SK-N-SH (cell line): Measurements from ENCODE around the gene RNU6-9. TPM values are rescaled to one million over a fixed set of nuclear protein-coding genes. Genes with fewer than 3 reads are reported as not detected.

Experiments
- CTCF ChIA-PET: fragments of 300-600, 350-600 bp; formaldehyde crosslinking; extraction: SDS; loops from one replicate; lab custom pipeline; 2021; lab: Yijun Ruan, JAX
- POLR2A ChIA-PET: fragments of 350-600 bp; sonication (Branson Sonifier 250); formaldehyde crosslinking; extraction: SDS; loops from one replicate; lab custom pipeline; 2020; ENCODE audit warnings: antibody characterized with exemption, inconsistent platforms; lab: Yijun Ruan, JAX
- DNase-seq: peaks from one replicate; pipeline ENCODE4 v3.0.0; 2012
- H2AFZ ChIP-seq: fragments of 200-600 bp; sonication (generic); 2 replicates; pipeline ENCODE4 v1.8.1; 2016; ENCODE audit warnings: antibody characterized with exemption, mild to moderate bottlenecking, low read depth
- H3F3A ChIP-seq: fragments of 200-600 bp; sonication (generic); replicated peaks from 2 replicates; pipeline ENCODE3; 2016; ENCODE audit warnings: antibody characterized with exemption, mild to moderate bottlenecking; ENCODE audit not compliant: insufficient read depth
- H3K27ac ChIP-seq, 2 experiments: fragments of 200-500 bp in 1 of 2; fragments of 200-600 bp in 1 of 2; sonication (Bioruptor generic) in 1 of 2; sonication (generic), shearing (Covaris generic) in 1 of 2; 2 replicates each; pipeline versions ENCODE4 v1.5.1 to v1.6.1; 2014 to 2016; ENCODE audit warnings: low read depth in 2 of 2, inconsistent platforms in 1 of 2, low read length in 1 of 2, mild to moderate bottlenecking in 1 of 2, mixed read lengths in 1 of 2
- H3K27me3 ChIP-seq: fragments of 200-600 bp; sonication (generic), shearing (Covaris generic); 2 replicates; pipeline ENCODE4 v1.6.1; 2016; ENCODE audit warnings: mixed run types; ENCODE audit not compliant: insufficient read depth
- H3K36me3 ChIP-seq, 2 experiments: fragments of 200-500 bp in 1 of 2; fragments of 200-600 bp in 1 of 2; sonication (Bioruptor generic) in 1 of 2; sonication (generic) in 1 of 2; replicated peaks in 1 of 2; 2 replicates each; pipeline versions ENCODE3 to v1.5.1; 2014 to 2016; ENCODE audit warnings: low read length in 1 of 2, mild to moderate bottlenecking in 1 of 2; ENCODE audit not compliant: insufficient read depth in 2 of 2, control insufficient read depth in 1 of 2
- H3K4me1 ChIP-seq, 2 experiments: fragments of 200-500 bp in 1 of 2; fragments of 200-600 bp in 1 of 2; sonication (Bioruptor generic) in 1 of 2; sonication (generic), shearing (Covaris generic) in 1 of 2; 2 replicates each; pipeline versions ENCODE4 v1.5.1 to v1.6.1; 2014 to 2016; ENCODE audit warnings: low read depth in 1 of 2, low read length in 1 of 2, mixed run types in 1 of 2; ENCODE audit not compliant: insufficient read depth in 2 of 2, control insufficient read depth in 1 of 2
- H3K4me2 ChIP-seq: fragments of 200-600 bp; sonication (generic), shearing (Covaris generic); 2 replicates; pipeline ENCODE4 v1.6.1; 2017; ENCODE audit warnings: mixed run types
- H3K4me3 ChIP-seq, 2 experiments: fragments of 200-500 bp in 1 of 2; fragments of 200-600 bp in 1 of 2; sonication (Bioruptor generic) in 1 of 2; sonication (generic), shearing (Covaris generic) in 1 of 2; 2 replicates each; pipeline versions ENCODE4 v1.5.1 to v1.8.1; 2014 to 2016; ENCODE audit warnings: low read depth in 2 of 2, inconsistent platforms in 1 of 2, low read length in 1 of 2, mild to moderate bottlenecking in 1 of 2, mixed read lengths in 1 of 2, moderate library complexity in 1 of 2
- H3K79me2 ChIP-seq: fragments of 200-600 bp; sonication (generic); 2 replicates; pipeline ENCODE4 v1.8.1; 2017; ENCODE audit warnings: mild to moderate bottlenecking; ENCODE audit not compliant: insufficient read depth
- H3K9ac ChIP-seq: fragments of 200-600 bp; sonication (generic); 2 replicates; pipeline ENCODE4 v1.6.1; 2017; ENCODE audit warnings: mixed run types
- H3K9me2 ChIP-seq: fragments of 200-600 bp; sonication (generic); 2 replicates; pipeline ENCODE4 v1.6.1; 2017; ENCODE audit warnings: mixed run types
- H3K9me3 ChIP-seq: fragments of 200-600 bp; sonication (generic); 2 replicates; pipeline ENCODE4 v1.6.1; 2017; ENCODE audit warnings: mixed run types, mild to moderate bottlenecking, moderate library complexity
- H4K20me1 ChIP-seq: fragments of 200-600 bp; sonication (generic); 2 replicates; pipeline ENCODE4 v1.6.1; 2017; ENCODE audit warnings: mild to moderate bottlenecking, mixed run types; ENCODE audit not compliant: insufficient read depth
- CHD2 ChIP-seq: fragments of 150-350 bp; IDR thresholded peaks from 2 replicates; pipeline ENCODE4 v1.6.1; 2018; ENCODE audit warnings: low read length; ENCODE audit not compliant: partially characterized antibody
- FOSL2 ChIP-seq: IDR thresholded peaks from 2 replicates; pipeline ENCODE4 v1.4.0; 2012; ENCODE audit warnings: low read depth, mild to moderate bottlenecking, moderate library complexity, borderline replicate concordance
- FOXJ3 ChIP-seq: sonication (generic); formaldehyde crosslinking; IDR thresholded peaks from 2 replicates; pipeline ENCODE4 v1.5.1; 2020; ENCODE audit warnings: mild to moderate bottlenecking, missing genetic modification reagents
- GABPA ChIP-seq: IDR thresholded peaks from 2 replicates; pipeline ENCODE4 v1.4.0; 2012; ENCODE audit warnings: low read depth, mild to moderate bottlenecking
- JUND ChIP-seq: IDR thresholded peaks from 2 replicates; pipeline ENCODE4 v1.4.0; 2012
- MEF2A ChIP-seq: IDR thresholded peaks from 2 replicates; pipeline ENCODE4 v1.4.0; 2012; ENCODE audit warnings: low read depth, borderline replicate concordance
- RAD21 ChIP-seq: IDR thresholded peaks from 2 replicates; pipeline ENCODE4 v1.6.1; 2012; ENCODE audit warnings: mild to moderate bottlenecking, low read length
- RFX5 ChIP-seq: IDR thresholded peaks from 2 replicates; pipeline ENCODE4 v1.6.1; 2012; ENCODE audit warnings: mild to moderate bottlenecking, improper control_type of control experiment, low read length
- RXRA ChIP-seq: IDR thresholded peaks from 2 replicates; pipeline ENCODE4 v1.4.0; 2012; ENCODE audit warnings: low read depth, mild to moderate bottlenecking, borderline replicate concordance
- SIN3A ChIP-seq: IDR thresholded peaks from 2 replicates; pipeline ENCODE4 v1.6.1; 2012; ENCODE audit warnings: low read depth, mild to moderate bottlenecking, low read length, moderate library complexity, borderline replicate concordance
- TAF1 ChIP-seq: IDR thresholded peaks from 2 replicates; pipeline ENCODE4 v1.6.1; 2012; ENCODE audit warnings: low read depth, mild to moderate bottlenecking, low read length, moderate library complexity, borderline replicate concordance
- TCF12 ChIP-seq: IDR thresholded peaks from 2 replicates; pipeline ENCODE4 v1.4.0; 2012
- TEAD4 ChIP-seq: IDR thresholded peaks from 2 replicates; pipeline ENCODE4 v1.4.0; 2012; ENCODE audit warnings: mild to moderate bottlenecking, borderline replicate concordance; ENCODE audit not compliant: insufficient read depth
- YY1 ChIP-seq: IDR thresholded peaks from 2 replicates; pipeline ENCODE4 v1.4.0; 2012; ENCODE audit warnings: low read depth, mild to moderate bottlenecking
- WGBS: methylation state at CpG from one replicate; pipeline ENCODE4 v1.1.6; 2017; ENCODE audit warnings: low lambda C conversion rate; 5-methylcytosine and 5-hydroxymethylcytosine counted together
- polyA plus RNA-seq, 3 experiments: library from polyadenylated mRNA; depleted of rRNA; stranded (reverse); fragments of >200 nt; gene quantifications; 2 replicates each; pipeline ENCODE4 v1.2.3, GENCODE V29; 2012
- TF ChIP-seq, protein P1 (sequence below): fragments of 200-600 bp; sonication (generic); IDR thresholded peaks from 2 replicates; pipeline ENCODE4 v1.6.1; 2017; ENCODE audit warnings: antibody characterized with exemption, mild to moderate bottlenecking, moderate library complexity
- TF ChIP-seq, protein P2 (sequence below): IDR thresholded peaks from 2 replicates; pipeline ENCODE4 v1.4.0; 2012; ENCODE audit warnings: low read depth, borderline replicate concordance
- TF ChIP-seq, protein P3 (sequence below): IDR thresholded peaks from 2 replicates; pipeline ENCODE4 v1.4.0; 2012; ENCODE audit warnings: low read depth
- TF ChIP-seq, protein P4 (sequence below): IDR thresholded peaks from 2 replicates; pipeline ENCODE4 v1.4.0; 2012; ENCODE audit warnings: low read depth, borderline replicate concordance
- TF ChIP-seq, protein P5 (sequence below): fragments of 150-350 bp; IDR thresholded peaks from 2 replicates; pipeline ENCODE4 v1.6.1; 2016; ENCODE audit warnings: mild to moderate bottlenecking, low read depth, low read length
- TF ChIP-seq, protein P6 (sequence below): IDR thresholded peaks from 2 replicates; pipeline ENCODE4 v1.6.1; 2012; ENCODE audit warnings: mild to moderate bottlenecking, low read depth, low read length, moderate library complexity

The RNU6-9 gene
- polyA plus RNA-seq, 1 of the 3 experiments (the other 2 are of a cell fraction): not detected

DNA sequence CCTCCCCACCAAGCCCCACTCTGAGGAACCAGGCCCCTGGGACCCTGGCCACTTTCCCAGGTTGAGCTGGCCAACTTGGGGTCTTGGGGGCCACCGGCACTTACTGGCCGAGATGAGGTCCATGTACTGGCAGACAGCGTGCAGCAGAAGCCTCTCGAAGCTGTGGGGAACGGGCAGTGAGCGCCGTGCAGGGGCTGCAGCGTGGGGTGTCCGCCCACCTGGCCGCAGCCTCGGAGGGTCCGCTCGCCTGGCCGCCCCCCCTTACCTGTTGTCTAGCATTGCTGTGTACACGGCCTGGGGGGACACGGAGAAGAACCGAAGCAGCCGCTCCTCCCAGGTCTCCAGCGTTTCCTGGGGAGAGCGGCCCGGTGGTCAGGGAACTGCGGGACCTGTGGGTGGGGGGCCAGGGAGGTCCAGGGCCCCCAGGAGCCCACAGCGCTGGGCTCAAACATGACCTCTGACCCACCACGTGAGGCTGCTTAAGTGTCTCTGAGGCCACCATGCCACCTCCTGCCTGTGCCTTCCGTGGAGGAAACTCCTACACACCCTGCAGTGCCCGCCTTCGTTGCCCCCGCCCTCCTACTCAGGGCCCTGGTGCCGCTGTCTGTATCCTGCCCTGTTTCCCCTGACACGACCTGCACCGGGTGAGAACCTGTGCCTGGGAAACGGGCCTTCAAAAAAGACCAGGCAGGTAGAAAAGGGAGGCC, 6.2 kb downstream of the RNU6-9 start:
- Histone ChIP-seq H3K9me3 (no peaks in the 10 kb centered on the region), H3K4me1 (no peaks in the 10 kb centered on the region; a peak in 1 of 4 replicates), H4K20me1 (peaks cover 19% of the 10 kb centered on the region; the same call in 1 of the 2 replicates), H3K9ac (no peak overlapping the region), H3K4me3 (no peak overlapping the region), H3K9me2 (no peaks in the 10 kb centered on the region), H3K27ac (no peak overlapping the region), H3K27me3 (no peaks in the 10 kb centered on the region), H3K79me2 (peaks cover 26% of the 10 kb centered on the region), H2AFZ (no peak overlapping the region), H3K36me3 (peaks cover 0 to 19% of the 10 kb centered on the region in 2 experiments), H3K4me2 (no peak overlapping the region), H3F3A (peaks cover 6% of the 10 kb centered on the region)
- DNase-seq: no peak
- CTCF ChIA-PET: interaction anchor here (0.6 kb wide), 1 partner anchor 236 kb away, joined by 4 read pairs; no protein-coding TSS in a partner anchor
- TF ChIP-seq, protein P1, sequence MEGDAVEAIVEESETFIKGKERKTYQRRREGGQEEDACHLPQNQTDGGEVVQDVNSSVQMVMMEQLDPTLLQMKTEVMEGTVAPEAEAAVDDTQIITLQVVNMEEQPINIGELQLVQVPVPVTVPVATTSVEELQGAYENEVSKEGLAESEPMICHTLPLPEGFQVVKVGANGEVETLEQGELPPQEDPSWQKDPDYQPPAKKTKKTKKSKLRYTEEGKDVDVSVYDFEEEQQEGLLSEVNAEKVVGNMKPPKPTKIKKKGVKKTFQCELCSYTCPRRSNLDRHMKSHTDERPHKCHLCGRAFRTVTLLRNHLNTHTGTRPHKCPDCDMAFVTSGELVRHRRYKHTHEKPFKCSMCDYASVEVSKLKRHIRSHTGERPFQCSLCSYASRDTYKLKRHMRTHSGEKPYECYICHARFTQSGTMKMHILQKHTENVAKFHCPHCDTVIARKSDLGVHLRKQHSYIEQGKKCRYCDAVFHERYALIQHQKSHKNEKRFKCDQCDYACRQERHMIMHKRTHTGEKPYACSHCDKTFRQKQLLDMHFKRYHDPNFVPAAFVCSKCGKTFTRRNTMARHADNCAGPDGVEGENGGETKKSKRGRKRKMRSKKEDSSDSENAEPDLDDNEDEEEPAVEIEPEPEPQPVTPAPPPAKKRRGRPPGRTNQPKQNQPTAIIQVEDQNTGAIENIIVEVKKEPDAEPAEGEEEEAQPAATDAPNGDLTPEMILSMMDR: no peak
- TF ChIP-seq, protein P2, sequence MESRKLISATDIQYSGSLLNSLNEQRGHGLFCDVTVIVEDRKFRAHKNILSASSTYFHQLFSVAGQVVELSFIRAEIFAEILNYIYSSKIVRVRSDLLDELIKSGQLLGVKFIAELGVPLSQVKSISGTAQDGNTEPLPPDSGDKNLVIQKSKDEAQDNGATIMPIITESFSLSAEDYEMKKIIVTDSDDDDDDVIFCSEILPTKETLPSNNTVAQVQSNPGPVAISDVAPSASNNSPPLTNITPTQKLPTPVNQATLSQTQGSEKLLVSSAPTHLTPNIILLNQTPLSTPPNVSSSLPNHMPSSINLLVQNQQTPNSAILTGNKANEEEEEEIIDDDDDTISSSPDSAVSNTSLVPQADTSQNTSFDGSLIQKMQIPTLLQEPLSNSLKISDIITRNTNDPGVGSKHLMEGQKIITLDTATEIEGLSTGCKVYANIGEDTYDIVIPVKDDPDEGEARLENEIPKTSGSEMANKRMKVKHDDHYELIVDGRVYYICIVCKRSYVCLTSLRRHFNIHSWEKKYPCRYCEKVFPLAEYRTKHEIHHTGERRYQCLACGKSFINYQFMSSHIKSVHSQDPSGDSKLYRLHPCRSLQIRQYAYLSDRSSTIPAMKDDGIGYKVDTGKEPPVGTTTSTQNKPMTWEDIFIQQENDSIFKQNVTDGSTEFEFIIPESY: no peak
- no peak for TF ChIP-seq CHD2
- TF ChIP-seq TCF12: no peak
- TF ChIP-seq TAF1: no peak
- TF ChIP-seq MEF2A: no peak
- TF ChIP-seq FOSL2: no peak
- TF ChIP-seq, protein P3, sequence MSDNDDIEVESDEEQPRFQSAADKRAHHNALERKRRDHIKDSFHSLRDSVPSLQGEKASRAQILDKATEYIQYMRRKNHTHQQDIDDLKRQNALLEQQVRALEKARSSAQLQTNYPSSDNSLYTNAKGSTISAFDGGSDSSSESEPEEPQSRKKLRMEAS: no peak
- TF ChIP-seq YY1: no peak
- no peak for TF ChIP-seq RAD21
- TF ChIP-seq GABPA: no peak
- no peak for TF ChIP-seq SIN3A
- no peak for TF ChIP-seq JUND
- no peak for TF ChIP-seq RXRA
- no peak for TF ChIP-seq TEAD4
- no peak for TF ChIP-seq FOXJ3 (CRISPR knock-in tag)
- TF ChIP-seq, protein P4, sequence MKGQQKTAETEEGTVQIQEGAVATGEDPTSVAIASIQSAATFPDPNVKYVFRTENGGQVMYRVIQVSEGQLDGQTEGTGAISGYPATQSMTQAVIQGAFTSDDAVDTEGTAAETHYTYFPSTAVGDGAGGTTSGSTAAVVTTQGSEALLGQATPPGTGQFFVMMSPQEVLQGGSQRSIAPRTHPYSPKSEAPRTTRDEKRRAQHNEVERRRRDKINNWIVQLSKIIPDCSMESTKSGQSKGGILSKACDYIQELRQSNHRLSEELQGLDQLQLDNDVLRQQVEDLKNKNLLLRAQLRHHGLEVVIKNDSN: no peak
- TF ChIP-seq, protein P5, sequence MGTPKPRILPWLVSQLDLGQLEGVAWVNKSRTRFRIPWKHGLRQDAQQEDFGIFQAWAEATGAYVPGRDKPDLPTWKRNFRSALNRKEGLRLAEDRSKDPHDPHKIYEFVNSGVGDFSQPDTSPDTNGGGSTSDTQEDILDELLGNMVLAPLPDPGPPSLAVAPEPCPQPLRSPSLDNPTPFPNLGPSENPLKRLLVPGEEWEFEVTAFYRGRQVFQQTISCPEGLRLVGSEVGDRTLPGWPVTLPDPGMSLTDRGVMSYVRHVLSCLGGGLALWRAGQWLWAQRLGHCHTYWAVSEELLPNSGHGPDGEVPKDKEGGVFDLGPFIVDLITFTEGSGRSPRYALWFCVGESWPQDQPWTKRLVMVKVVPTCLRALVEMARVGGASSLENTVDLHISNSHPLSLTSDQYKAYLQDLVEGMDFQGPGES: no peak
- TF ChIP-seq, protein P6, sequence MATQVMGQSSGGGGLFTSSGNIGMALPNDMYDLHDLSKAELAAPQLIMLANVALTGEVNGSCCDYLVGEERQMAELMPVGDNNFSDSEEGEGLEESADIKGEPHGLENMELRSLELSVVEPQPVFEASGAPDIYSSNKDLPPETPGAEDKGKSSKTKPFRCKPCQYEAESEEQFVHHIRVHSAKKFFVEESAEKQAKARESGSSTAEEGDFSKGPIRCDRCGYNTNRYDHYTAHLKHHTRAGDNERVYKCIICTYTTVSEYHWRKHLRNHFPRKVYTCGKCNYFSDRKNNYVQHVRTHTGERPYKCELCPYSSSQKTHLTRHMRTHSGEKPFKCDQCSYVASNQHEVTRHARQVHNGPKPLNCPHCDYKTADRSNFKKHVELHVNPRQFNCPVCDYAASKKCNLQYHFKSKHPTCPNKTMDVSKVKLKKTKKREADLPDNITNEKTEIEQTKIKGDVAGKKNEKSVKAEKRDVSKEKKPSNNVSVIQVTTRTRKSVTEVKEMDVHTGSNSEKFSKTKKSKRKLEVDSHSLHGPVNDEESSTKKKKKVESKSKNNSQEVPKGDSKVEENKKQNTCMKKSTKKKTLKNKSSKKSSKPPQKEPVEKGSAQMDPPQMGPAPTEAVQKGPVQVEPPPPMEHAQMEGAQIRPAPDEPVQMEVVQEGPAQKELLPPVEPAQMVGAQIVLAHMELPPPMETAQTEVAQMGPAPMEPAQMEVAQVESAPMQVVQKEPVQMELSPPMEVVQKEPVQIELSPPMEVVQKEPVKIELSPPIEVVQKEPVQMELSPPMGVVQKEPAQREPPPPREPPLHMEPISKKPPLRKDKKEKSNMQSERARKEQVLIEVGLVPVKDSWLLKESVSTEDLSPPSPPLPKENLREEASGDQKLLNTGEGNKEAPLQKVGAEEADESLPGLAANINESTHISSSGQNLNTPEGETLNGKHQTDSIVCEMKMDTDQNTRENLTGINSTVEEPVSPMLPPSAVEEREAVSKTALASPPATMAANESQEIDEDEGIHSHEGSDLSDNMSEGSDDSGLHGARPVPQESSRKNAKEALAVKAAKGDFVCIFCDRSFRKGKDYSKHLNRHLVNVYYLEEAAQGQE: no peak
- no peak for TF ChIP-seq RFX5
- POLR2A ChIA-PET: no interaction called here
- WGBS: 88% methylated on average over 20 of the region's 32 CpGs
